Lower lobe of right lung (tissue), 2 donors: ENCODE results near the gene RCE1. TPM values are rescaled to one million over a fixed set of nuclear protein-coding genes. Genes with fewer than 3 reads are reported as not detected.

Experiments
- ATAC-seq, 2 donors: fragments of 200-7000 bp; cut with Tn5 transposase; one replicate each; pipeline ENCODE4 v1.9.1; 2020 to 2022; ENCODE audit warnings: mild to moderate bottlenecking in 2 of 2, moderate library complexity in 2 of 2
- DNase-seq: peaks from one replicate; pipeline ENCODE4 v3.0.0-alpha.2; 2020
- H3K27ac ChIP-seq: fragments of 200-600 bp; one replicate; pipeline ENCODE4 v1.8.0; 2022
- H3K27me3 ChIP-seq: fragments of 200-600 bp; one replicate; pipeline ENCODE4 v1.8.0; 2022; ENCODE audit warnings: low read depth
- H3K36me3 ChIP-seq: fragments of 200-600 bp; one replicate; pipeline ENCODE4 v1.8.0; 2022; ENCODE audit warnings: mild to moderate bottlenecking
- H3K4me1 ChIP-seq: fragments of 200-600 bp; one replicate; pipeline ENCODE4 v1.8.0; 2022
- H3K4me3 ChIP-seq: fragments of 200-600 bp; one replicate; pipeline ENCODE4 v1.8.0; 2022; ENCODE audit warnings: mild to moderate bottlenecking
- H3K9me3 ChIP-seq: fragments of 200-600 bp; one replicate; pipeline ENCODE4 v1.8.0; 2022
- intact Hi-C: fragments of 100-400 bp; cut with DNase I; formaldehyde crosslinking; loops from one replicate; pipeline ENCODE4 v1.11.0; 2022
- total RNA-seq: library from RNA; stranded (reverse); fragmentation: NEBNext Ultra II Directional; extraction: Animal tissue kit (Norgen Biotek cat#: 25700); gene quantifications from one replicate; pipeline ENCODE4 v1.2.1, GENCODE V29; 2021
- TF ChIP-seq, protein P1 (sequence below): fragments of 200-600 bp; IDR thresholded peaks from one replicate; pipeline ENCODE4 v1.8.0; 2022; ENCODE audit warnings: antibody characterized with exemption, mild to moderate bottlenecking
- donor health status: DM: no; HTN: yes; CAD: no; lungs with severe emphysema.

The RCE1 gene
- total RNA-seq, 1 donor from 2014 or later, result 18.9 TPM

DNA sequence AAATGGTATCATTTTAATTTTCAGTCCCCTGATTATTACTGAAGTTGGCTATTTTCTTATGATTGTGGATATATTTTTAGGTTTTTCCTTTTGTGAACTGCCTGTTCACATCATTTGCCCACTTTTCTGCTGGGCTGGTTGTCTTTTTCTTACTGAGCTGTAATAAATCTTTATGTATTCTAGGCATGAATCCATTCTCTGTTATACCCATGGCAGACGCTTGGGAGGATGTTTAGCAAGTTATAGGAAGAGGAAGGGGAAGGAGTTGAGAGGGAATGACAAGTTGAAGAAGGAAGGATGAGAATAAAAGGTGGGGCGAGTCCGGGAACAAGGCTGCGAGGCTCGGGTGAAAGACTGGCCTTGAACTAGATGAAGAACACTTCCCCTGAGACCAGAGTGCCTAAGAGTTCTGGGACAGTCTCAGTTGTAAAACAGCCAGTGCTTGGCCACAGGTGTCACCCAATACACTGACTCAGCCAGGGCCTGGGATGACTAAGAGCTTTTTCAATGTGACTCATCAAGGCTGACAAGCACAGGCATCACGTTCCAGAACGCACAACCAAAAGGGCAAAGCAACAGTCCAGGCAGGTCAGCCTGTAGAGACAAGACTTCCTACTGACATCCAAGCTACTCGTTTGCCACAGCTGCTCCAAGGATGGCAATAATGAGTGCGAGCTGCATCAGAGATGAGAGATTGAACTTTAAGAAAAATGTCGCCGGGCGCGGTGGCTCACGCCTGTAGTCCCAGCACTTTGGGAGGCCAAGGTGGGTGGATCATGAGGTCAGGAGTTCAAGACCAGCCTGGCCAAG, 48.8 kb downstream of the RCE1 start:
- Histone ChIP-seq H3K27ac (no peak overlapping the region), H3K9me3 (no peaks in the 10 kb centered on the region), H3K4me1 (no peaks in the 10 kb centered on the region), H3K27me3 (no peaks in the 10 kb centered on the region), H3K36me3 (no peaks in the 10 kb centered on the region), H3K4me3 (no peak overlapping the region)
- DNase-seq (no peak), ATAC-seq (no peak)
- intact Hi-C loops, result no loop called here
- TF ChIP-seq, protein P1, sequence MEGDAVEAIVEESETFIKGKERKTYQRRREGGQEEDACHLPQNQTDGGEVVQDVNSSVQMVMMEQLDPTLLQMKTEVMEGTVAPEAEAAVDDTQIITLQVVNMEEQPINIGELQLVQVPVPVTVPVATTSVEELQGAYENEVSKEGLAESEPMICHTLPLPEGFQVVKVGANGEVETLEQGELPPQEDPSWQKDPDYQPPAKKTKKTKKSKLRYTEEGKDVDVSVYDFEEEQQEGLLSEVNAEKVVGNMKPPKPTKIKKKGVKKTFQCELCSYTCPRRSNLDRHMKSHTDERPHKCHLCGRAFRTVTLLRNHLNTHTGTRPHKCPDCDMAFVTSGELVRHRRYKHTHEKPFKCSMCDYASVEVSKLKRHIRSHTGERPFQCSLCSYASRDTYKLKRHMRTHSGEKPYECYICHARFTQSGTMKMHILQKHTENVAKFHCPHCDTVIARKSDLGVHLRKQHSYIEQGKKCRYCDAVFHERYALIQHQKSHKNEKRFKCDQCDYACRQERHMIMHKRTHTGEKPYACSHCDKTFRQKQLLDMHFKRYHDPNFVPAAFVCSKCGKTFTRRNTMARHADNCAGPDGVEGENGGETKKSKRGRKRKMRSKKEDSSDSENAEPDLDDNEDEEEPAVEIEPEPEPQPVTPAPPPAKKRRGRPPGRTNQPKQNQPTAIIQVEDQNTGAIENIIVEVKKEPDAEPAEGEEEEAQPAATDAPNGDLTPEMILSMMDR, result no peak

DNA sequence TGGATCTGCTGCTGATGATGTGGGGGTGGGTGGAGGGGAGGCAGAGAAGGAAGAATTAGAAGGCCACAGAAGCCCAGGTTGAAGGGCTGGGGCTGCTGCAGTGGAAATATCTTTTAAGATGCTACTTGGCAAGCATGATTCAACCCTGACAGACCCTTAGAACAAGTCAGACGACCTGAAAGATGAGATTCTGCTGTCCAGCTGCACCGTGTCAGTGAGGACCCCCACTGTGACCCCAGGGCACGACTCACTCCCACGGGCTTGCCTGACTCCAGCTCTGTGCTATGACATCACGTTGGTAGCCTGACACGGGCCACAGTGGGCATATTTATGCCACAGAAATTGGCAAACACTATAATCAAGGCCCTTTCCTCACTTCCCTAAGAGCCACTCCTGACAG, 49.7 kb downstream of the RCE1 start:
- no peaks in the 10 kb centered on the region for H3K9me3 ChIP-seq
- no peak overlapping the region for H3K4me3 ChIP-seq
- H3K27me3 ChIP-seq, result no peaks in the 10 kb centered on the region
- intact Hi-C loops, result no loop called here
- TF ChIP-seq, protein P1, result no peak
- no peaks in the 10 kb centered on the region for H3K4me1 ChIP-seq
- DNase-seq (no peak), ATAC-seq (no peak)
- no peak overlapping the region for H3K27ac ChIP-seq
- H3K36me3 ChIP-seq, result no peaks in the 10 kb centered on the region

DNA sequence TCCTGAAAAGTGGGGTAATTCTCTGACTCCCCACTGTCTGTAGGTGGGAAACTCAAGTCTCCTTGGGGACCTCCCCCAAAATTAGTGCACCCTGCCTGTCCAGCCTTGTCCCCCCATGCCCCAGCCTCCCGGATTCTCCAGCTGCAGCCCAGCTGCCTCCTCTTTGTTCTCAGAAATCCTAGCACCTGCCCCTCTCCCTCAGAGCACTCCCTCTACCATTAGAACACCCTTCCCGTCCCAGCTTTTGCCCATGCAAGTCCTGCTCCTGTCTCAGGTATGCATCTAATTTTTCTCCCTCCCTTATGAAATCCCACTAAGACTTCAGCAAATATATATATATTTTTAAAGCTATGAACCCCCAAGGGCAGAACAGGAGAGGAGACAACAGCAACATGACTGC, 50.9 kb downstream of the RCE1 start:
- intact Hi-C loops, result no loop called here
- Histone ChIP-seq H3K36me3 (no peaks in the 10 kb centered on the region), H3K4me1 (no peaks in the 10 kb centered on the region), H3K9me3 (no peaks in the 10 kb centered on the region), H3K4me3 (no peak overlapping the region), H3K27me3 (no peaks in the 10 kb centered on the region), H3K27ac (no peak overlapping the region)
- TF ChIP-seq, protein P1, result no peak
- ATAC-seq (no peak), DNase-seq (no peak)

Other genes starting within 250 kb of the RCE1 start
- gene RBM14, start 226.8 kb upstream of the RCE1 start, total RNA-seq, result 93.4 TPM
- 107 TPM for gene RBM4, start 204.7 kb upstream of the RCE1 start, total RNA-seq
- gene RBM4B, start 165.6 kb upstream of the RCE1 start, total RNA-seq, result 17.6 TPM
- gene SPTBN2, start 114.2 kb upstream of the RCE1 start, total RNA-seq, result 6.4 TPM
- 15.7 TPM for gene LRFN4, start 13.6 kb downstream of the RCE1 start, total RNA-seq
- gene PC, start 114.9 kb downstream of the RCE1 start, total RNA-seq, result 14.7 TPM
- not detected for gene C11orf86, start 131.9 kb downstream of the RCE1 start, total RNA-seq
- not detected for gene SYT12, start 179.7 kb downstream of the RCE1 start, total RNA-seq
- 12.2 TPM for gene RHOD, start 213.4 kb downstream of the RCE1 start, total RNA-seq